NCI-H460 (cell line): Measurements from ENCODE around the gene UBALD2. TPM values are rescaled to one million over a fixed set of nuclear protein-coding genes. Genes with fewer than 3 reads are reported as not detected.
A peak's percentile ranks its signal among the peaks of the same experiment; 100 is the strongest.
"Not testable (repeated sequence)": the region's sequence is repeated elsewhere in the genome, so short reads cannot be mapped to it uniquely, and the experiment has no call there.

Experiments
- DNase-seq: peaks from one replicate; pipeline ENCODE4 v3.0.0-alpha.2; 2016; ENCODE audit warnings: low read depth; ENCODE audit errors: extremely low read depth
- polyA plus RNA-seq: library from polyadenylated mRNA; depleted of rRNA; stranded (reverse); fragments of >200 nt; gene quantifications from 2 replicates; pipeline ENCODE4 v1.2.3, GENCODE V29; 2014; cell fraction: nucleus; rRNA removed
- total RNA-seq: library from RNA; depleted of rRNA; stranded (reverse); fragments of >200 nt; shearing (Covaris generic); gene quantifications from 2 replicates; pipeline ENCODE4 v1.2.3, GENCODE V29; 2014; rRNA removed

UBALD2 gene
- total RNA-seq, result 11.5 and 12.2 TPM in 2 replicates
- 1.0 and 6.0 TPM in 2 replicates for polyA plus RNA-seq

DNA sequence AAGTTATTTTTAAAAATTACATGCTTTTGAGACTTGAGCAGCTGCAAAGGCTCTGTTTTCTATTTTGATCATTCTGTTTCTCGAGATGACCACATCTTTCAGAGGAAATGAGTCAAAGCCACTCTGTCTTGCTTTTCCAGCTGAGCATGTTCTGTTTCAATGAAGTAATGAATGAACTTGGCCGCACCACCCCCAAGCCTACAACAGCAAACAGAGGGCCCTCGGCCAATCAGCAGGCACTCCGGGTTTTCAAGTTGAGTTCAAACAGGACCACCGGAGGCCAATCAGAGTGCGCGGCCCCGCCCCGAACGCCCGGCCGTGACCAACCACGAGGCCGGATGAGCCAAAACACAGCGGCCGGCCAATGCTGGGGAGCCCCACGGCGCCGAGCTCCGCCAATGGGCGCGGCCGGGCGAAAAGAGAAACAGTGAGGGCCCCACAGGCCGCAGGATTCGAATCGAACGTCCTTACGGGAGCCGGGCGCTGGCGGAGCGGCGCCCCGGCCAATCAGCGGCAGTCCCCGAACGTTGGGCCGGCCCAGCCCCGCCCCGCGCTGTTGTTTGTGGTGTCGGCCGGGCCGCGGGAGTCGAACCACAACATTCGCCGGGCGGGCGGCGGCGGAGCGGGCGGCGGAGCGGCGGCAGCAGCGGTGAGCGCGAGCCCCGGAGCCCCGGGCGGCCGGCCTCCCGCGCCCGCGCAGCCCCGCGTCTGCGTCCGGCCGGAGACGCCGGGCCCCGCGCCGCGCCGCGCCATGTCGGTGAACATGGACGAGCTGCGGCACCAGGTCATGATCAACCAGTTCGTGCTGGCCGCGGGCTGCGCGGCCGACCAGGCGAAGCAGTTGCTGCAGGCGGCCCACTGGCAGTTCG lies at the start of gene UBALD2:
Gene UBALD2 (plus strand): TSS at position 594 of the 869 bp plus-strand sequence. CDS start 158 bp downstream, at position 752.
- peak; percentile 99 for DNase-seq

DNA sequence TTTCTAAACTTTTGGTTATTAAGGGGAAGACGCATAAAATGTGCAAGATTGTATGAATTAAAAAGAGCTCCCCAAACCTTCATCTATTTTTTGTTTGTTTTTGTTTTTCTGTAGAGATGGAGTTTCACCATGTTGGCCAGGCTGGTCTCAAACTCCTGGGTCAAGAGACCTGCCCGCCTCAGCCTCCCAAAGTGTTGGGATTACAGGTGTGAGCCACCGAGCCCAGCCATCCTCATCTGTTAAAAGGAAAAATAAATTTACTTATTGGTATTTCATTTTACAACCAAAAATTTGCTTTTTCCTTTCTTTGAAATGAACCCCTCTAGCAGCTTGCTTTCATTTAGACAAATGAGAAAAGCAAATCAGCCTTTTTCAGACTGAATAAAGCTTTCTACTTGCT lies 48.1 kb upstream of the UBALD2 start:
- no peak for DNase-seq

DNA sequence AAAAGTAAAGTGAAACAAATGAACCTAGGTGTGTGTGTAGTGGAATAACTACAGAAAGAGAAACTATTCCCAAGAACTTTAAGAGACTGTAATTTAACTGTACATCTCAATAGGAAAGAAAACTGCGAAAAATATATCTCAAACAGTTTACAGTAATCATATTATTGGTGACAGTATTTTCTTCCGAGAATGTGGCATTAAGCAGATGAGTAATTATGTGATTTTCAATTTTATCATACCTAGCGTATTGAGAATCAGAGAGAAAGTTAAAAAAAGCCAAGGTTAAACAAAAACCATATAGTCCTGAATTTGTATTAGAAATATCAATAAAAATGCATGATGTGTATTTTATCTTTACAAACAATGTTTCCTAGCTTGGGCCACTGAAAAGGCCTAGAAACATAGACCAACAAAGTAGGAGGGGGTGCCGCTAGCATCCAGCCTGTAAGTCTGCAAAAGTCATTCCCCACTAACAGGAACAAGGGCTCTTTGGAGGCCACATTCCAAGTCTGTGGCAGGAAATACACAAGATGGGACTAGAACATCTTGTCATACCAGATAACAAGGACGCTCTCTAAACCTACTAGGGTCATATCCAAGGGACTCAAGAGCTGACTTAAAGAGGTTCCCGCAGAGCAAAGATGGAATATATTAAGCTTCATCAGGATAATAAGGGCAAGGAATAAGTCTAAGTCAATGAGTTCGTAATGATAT lies 45.3 kb upstream of the UBALD2 start:
- no peak for DNase-seq

DNA sequence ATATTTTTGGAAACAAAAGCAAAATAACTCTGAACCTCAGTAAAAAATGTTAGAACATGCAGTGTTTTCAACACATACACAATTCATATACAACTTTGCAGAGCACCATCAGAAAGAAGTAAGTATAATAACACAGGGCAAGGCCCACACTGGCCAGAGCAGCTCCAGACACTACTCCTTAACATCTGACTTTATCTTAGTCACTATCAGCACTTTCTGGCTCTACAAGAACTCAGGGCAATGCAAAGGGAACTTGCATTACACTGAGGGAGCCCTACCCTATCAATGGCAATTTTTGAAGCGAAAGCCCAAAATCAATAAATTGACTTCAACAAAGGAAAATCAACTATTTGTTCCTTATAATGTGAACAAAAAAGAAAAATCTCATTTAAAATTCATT lies 41.3 kb upstream of the UBALD2 start:
- no peak for DNase-seq

DNA sequence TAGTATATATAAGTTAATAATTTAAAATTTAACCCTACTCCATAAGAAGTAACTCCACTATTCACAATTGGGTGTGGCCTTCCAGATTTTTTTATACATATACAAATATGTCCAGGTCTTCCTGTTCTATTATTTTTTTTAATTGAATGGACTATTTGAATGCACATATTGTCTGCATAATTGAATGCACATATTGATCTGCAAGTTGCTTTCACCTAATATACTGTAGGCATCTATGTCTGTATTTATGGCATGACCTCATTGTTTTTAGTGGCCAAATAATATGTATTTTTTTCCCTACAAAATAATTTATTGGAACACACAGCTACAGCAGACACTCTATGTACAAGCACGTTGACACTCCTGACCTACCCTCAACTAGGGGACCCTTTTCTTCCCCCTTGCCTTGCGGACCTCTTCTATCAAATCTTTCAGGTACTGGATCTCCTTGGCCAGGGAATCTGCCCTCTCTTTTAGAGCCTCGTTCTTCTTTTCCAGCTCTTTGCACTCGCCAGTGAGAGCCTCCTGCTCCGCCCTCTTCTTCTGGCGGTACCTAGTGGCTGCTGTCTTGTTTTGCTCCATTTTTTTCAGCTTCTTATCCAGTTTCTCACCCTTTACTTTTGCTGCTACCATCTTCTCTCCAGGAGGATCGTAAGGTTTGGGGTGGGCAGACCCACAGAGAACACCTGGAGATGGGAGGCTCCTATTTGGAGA lies 39.6 kb upstream of the UBALD2 start:
- DNase-seq, result not testable (repeated sequence)

DNA sequence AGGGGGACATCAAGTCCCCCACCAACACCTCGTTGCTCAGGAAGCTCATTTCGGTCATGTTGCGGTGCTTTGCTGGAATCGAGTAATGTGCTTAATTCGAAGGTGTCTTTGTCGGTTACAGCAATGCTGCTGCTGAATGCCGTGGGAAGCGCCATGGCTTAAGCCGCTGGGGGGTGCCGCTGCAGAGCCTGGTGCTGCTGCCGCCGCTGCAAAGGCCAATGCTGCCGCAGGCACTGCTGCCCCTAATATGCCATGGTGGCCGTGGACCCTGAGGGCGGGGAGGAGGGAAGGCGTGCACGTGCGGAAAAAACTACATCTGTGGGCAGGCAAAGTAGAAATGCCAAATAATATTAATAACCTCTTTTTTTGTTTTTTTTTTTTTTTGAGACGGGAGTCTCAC lies 38.4 kb upstream of the UBALD2 start:
- DNase-seq, result not testable (repeated sequence)

DNA sequence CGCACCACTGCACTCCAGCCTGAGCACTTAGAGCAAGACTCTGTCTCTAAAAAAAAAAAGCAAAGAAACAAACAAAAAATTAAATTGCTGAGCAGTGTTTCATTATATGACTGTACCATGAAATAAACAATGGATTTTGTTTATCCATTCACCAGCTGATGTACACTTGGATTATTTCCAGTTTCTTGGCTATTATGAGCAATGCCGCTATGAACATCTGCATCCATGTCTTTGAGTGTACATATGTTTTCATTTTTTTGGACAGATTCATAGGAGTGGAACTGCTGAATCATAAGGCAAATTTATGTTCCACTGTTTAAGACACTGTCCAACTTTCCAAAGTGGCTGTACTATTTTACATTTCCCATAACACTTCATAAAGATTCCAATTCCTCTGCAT lies 32.8 kb upstream of the UBALD2 start:
- no peak for DNase-seq

DNA sequence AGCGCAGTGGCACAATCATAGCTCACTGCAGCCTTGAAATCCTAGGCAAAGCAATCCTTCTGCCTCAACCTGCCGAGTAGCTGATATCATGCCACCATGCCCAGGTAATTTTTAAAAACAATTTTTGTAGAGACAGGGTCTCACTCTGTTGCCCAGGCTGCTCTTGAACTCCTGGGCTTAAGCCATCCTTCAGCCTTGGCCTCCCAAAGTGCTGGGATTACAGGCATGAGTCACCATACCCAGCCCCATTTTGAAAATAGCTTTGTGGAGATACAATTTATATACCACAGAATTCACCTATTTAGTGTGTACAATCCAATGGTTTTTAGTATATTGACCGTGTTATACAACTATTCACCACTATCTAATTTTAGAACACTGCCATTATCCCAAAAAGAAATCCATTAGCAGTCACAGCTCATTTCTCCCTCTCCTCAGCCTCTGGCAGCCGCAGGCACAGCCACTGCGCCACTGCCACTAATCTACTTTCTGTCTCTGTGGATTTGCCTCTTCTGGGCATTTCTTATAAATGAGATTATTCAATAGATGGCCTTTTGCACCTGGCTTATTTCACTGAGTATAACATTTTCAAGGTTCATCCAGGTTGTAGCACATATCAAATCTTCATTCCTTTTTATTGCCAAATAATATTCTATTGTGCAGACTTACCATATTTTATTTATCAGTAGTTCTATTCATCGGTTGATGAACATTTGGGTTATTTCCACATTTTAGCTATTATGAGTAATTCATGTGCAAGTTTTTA lies 31.4 kb upstream of the UBALD2 start:
- DNase-seq, result no peak

DNA sequence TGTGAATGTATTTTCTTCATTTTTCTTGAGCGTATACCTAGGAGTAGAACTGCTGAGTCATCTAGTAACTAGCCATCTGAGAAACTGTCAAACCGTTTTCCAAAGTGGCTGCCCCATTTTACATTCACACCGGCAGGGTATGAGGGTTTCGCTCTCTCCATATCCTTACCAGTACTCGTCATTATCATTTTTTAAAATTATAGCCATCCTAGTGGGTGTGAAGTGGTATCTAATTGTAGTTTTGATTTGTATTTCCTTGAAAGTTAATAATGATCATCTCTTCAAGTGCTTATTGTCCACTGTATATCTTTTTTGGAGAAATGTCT lies 30.8 kb upstream of the UBALD2 start:
- no peak for DNase-seq

DNA sequence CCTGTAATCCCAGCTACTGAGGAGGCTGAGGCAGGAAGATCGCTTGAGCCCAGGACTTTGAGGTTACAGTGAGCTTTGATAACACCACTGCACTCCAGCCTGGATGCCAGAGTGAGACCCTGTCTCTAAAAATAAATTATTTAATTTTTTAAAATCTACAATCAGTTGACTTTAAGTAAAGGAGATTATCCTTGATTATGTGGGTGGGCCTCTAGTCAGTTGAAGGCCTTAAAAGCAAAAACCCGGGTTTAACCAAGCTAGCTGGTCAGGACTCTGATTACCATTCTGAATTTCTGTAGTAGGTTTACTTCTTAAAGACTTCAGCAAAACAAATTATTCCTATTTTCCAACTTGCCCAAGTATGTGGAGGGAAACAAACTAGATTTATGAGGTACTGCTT lies 29.3 kb upstream of the UBALD2 start:
- no peak for DNase-seq

DNA sequence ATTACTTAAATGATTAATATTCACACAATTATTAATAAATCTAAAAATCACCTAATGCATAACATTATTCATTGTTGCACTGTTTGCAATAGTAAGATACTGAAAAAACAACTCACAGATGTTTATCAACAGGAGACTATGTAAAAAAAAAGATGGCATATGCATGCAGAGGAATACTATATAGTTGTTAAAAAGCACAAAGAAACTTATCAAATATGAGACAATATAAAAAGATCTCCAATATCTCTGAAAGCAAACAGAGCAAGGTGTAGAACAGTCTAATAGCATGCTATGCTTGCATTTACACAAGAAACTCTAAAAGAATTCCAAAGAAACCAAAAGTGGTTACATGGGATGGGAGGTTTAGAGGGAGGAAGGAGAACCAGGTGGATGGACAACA lies 28.5 kb upstream of the UBALD2 start:
- DNase-seq, result no peak

DNA sequence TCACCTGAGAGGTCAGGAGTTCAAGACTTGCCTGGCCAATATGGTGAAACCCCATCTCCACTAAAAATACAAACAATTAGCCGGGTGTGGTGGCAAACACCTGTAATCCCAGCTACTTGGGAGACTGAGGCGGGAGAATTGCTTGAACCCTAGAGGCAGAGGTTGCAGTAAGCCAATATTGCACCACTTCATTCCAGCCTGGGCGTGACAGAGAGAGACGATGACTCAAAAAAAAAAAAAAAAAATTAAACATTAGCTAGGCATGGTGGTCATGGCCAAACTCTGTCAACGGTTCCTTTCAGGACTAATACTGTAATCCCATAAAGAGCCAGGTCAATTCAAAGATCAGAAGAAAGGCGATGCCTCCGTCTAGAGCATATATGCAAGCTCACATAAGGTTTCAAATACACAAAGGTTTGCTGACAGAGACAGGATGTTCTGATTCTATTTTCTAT lies 27.3 kb upstream of the UBALD2 start:
- no peak for DNase-seq

DNA sequence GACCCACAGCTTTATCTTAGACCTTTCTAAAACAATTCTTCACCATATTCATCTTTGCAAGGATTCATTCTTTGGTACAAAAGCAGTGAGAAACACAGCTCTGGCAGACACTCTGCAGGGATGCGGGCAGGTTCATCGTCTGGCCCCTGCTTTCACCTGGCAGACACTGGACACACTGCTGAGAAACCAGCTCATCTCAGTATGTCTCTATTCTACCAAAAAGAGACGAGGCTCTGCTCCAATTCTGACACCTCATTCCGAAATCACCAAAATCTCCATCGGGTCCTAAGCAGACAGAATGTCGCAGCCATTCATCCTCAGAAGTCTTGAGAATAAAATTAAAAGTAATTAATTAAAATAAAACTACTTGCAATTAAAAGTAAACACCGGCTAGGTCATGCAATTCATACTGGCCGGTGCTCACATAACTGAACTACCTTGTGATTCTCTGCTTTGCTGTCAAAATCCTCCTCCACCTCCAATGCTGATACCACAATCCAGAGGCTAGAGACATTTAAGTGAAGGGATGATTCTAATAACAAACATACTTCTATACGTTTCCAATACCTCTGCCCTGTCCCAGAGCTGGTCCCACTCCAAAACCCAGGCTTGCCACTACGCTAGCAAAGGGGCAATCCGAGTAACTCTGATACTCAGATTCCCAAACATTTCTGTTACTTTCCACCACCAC lies 26.2 kb upstream of the UBALD2 start:
- DNase-seq, result no peak

DNA sequence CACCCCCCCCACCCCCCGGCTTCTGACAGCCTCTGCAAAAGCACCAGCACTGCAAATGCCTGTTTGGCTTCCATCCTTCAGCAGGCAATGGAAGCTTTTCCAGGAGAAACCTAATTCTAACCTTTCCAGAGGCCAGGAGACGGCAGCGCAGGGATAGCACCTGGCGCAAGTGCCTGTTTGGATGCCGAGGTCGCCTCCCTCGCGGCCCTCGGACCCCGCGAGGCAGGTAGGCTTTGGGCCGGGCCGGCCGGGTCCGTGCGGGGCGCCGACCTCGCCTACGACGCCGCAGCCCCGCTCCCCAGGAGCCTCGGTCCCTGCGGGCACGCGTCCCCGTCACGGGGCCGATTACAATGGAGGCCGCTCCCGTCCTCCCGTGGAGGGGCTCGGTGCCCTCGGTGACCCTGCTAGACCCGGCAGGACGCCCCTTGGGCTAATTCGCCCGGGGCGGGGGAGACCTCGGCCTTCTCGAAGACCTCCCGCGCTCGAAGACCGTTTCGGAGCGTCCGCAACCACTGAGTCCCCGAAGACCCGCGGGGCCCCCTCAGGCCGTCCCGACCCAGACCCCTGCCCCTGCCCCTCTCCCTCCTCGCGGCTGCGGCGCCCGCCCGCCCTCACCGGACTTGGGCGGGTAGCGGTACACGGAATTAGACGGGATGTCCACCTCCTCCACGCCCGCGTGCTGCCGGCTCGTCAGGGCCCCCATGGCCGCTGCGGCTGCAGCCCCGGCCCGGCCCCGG lies 25.4 kb upstream of the UBALD2 start:
- no peak for DNase-seq

DNA sequence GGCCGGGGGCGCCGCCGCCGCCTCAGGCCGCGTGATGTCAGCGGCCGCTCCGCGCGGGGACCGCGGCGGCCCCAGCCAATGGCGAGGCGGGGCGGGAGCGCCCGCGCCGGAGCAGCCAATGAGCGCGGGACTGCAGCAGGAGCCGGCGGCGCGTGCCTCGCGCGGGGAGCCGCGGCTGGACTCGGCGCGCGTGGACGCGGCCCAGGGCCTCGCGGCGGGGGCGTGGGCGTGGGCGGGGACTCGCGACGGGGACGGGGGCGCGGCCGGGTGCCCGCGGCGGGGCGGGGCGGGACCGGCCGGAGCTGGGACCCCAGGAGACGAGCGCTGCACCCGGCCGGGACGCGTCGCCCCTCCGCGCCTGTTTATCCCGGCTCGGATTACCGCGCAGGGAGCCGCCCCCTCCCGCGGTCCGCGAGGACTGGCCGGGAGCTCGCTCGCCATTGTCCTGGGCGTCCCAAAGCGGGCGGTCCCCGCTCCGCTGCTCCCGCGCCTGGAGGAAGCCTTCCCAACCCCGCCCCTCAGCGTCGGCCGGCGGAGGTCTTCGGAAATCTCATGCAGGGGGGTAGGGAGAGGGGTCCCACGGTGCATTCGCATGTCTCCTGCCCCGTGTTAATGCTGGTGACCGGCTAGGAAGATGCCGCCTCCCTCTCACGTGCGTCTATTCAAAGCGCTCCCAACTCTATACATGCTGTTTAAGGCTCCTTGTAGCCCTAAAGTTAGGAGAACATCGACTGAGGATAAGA lies 24.5 kb upstream of the UBALD2 start, which contains the start of gene RNF157:
Gene RNF157 (minus strand): TSS at position 33 of the 743 bp plus-strand sequence. CDS start 253 bp downstream, outside the sequence.
- no peak for DNase-seq

DNA sequence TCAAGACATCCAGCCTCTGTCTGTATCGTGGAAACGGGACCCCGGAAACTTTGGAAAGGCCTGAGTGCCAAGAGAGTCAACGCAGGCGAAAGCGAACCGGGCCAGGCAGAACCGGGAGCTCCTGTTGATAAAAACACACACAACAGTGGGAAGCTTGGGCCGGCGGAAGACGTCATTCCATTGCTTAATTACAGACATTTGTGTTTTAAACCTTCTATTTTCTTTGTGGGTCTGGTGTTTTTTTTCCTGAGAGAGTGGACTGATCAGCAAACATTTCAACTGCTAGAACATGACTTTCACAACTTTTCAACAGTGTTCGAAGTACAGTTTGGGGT lies 24.0 kb upstream of the UBALD2 start:
- DNase-seq, result no peak

DNA sequence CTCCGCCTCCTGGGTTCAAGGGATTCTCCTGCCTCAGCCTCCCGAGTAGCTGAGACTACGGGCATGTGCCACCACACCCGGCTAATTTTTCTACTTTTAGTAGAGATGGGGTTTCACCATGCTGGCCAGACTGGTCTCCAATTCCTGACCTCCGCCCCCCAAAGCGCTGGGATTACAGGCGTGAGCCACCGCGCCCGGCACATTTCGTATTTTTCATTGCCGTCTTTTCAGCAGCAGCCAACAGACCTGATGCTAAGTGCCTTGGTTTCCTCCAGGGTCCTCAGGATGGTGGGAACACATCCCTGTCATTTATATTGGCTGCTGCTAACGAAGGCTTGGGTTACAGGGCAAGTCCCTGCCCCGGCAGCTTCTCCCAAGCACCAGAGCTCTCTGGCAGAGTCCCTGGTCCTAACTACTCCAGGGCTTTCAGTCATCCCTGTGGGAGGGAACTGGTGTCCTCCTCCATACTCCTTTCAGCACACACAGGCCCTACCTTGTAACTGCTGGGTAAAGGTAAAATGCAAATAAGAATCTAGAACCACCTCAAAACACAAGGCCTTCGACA lies 23.4 kb upstream of the UBALD2 start:
- no peak for DNase-seq
